Loucy (cell line): Measurements from ENCODE around the gene FHIP2A.

Experiments
- EZH2phosphoT487 ChIP-seq: fragments of 200-600 bp; IDR thresholded peaks from 2 replicates; pipeline ENCODE4 v1.6.1; 2018; ENCODE audit warnings: antibody characterized with exemption, mild to moderate bottlenecking, moderate library complexity, borderline replicate concordance
- TF ChIP-seq, protein P1 (sequence below): fragments of 200-600 bp; sonication (generic); conservative IDR thresholded peaks from 2 replicates; pipeline ENCODE4 v1.5.1; 2014; ENCODE audit warnings: mild to moderate bottlenecking, antibody characterized with exemption, low read length

GRCh38 chr10:114831186-114831867 lies 9.7 kb downstream of the FHIP2A start:
- TF ChIP-seq, protein P1, sequence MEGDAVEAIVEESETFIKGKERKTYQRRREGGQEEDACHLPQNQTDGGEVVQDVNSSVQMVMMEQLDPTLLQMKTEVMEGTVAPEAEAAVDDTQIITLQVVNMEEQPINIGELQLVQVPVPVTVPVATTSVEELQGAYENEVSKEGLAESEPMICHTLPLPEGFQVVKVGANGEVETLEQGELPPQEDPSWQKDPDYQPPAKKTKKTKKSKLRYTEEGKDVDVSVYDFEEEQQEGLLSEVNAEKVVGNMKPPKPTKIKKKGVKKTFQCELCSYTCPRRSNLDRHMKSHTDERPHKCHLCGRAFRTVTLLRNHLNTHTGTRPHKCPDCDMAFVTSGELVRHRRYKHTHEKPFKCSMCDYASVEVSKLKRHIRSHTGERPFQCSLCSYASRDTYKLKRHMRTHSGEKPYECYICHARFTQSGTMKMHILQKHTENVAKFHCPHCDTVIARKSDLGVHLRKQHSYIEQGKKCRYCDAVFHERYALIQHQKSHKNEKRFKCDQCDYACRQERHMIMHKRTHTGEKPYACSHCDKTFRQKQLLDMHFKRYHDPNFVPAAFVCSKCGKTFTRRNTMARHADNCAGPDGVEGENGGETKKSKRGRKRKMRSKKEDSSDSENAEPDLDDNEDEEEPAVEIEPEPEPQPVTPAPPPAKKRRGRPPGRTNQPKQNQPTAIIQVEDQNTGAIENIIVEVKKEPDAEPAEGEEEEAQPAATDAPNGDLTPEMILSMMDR = no peak
- TF ChIP-seq EZH2phosphoT487 = no peak
